ENCODE data around the gene MALT1.
A peak's percentile ranks its signal among the peaks of the same experiment; 100 is the strongest.
"Not testable (repeated sequence)": the region's sequence is repeated elsewhere in the genome, so short reads cannot be mapped to it uniquely, and the experiment has no call there.

The MALT1 gene

DNA sequence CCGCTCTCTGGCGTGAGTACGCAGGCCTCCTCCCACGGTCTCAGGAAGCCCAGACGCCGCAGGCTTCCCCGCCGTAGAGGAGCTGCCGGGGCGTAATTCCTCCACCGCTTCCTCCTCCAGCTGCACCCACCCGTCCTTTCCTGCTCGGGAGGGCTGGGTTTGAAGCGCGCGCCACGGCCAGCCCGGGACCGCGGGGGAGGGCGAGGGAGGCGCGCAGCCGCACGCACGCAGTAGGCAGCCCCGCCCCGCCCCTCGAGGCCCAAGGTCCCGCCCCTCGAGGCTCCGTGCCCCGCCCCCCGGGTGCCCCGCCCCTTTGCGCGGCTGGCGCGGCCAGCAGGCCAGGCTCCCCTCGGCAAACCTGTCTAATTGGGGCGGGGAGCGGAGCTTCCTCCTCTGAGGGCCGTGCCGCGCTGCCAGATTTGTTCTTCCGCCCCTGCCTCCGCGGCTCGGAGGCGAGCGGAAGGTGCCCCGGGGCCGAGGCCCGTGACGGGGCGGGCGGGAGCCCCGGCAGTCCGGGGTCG is at the start of gene MALT1:
TSS of gene MALT1 (plus strand) at position 355 of the 521 bp plus-strand sequence. CDS start 179 bp downstream, outside the sequence.
- peak; percentile 80 for DNase-seq (ENCODE audit: low spot score)

- no peak for DNase-seq (ENCODE audit: low spot score)
Measured at GRCh38 chr18:58624011-58624410, 47.3 kb upstream of the MALT1 start.

GRCh38 chr18:58625839-58626238 is 45.4 kb upstream of the MALT1 start:
- no peak for DNase-seq (ENCODE audit: low spot score)

DNA sequence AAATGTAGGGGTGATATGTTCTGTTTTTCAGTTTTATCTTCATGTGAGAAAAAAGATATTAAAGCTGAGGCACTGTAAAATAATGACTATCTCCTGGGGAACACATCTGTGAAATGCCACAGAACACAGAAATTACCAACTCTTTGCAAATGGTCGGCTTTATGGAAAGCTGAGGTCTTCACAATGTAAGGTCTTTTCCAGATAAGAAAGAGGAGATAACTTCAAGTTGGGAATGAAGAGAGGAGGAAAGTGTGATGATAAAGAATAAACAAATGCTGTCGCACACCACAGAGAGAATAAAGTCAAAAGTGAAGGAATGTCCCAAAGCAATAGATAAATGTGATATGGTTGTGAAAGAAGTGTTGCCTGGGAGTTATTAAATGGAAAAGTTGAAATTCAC is 41.2 kb upstream of the MALT1 start:
- no peak for DNase-seq (ENCODE audit: low spot score)

- DNase-seq (ENCODE audit: low spot score) = no peak
Measured at GRCh38 chr18:58631301-58631700, 40.0 kb upstream of the MALT1 start.

DNA sequence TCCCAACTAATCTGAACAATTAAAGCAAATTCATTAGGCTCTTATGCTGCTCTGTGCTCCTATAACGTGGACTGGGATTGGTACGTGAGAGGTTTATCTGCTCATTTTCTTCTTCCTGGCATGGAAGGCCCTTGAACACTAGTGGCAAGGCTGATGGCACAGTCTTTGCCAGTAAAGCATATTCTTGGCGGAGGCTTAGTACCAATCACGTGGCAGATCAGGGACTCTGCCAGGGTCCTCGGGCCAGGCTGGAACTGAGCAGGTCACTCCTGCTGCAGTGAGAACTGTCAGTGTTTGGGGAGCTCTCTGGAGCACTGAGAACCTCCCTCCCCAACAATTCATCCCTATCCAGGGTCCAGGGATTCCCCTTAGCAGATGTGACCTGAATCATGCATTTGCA is 38.7 kb upstream of the MALT1 start:
- DNase-seq (ENCODE audit: low spot score) = no peak

- DNase-seq (ENCODE audit: low spot score) = no peak
Measured at GRCh38 chr18:58633874-58634273, 37.4 kb upstream of the MALT1 start.

DNA sequence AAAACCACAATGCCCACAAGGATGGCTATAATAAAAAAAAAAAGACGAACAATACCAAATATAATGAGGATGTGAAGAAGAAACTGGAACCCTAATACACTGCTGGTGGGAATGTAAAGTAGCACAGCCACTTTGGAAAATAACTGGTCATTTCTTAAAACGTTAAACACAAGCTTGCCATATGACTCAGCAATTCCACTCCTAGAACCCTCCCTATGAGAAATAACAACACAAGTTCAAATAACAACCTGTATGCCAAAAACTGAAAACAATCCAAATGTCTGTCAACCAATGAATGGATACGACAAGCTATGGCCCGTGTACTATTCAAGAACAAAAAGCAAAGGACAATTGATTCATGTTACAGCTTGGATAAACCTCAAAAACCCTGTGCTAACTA is 35.4 kb upstream of the MALT1 start:
- no peak for DNase-seq (ENCODE audit: low spot score)

DNA sequence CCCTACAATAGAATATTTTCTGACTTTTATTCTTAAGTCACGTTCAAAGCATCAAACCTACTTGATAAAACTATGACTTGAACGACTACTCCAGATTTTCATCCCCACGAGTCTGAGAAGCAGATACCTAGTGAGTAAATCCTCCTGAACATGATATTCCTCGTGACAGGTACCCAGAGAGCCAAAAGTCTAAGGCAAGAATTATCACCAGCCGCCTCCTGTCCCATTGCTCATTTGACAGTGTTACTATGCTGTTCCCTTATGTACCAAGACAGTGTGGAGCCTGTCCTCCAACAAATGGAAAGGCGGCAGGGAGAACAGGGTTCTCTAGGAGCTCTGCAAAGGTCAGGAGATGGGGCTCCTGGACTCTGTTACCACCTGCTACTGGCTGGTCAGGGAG is 34.1 kb upstream of the MALT1 start:
- DNase-seq (ENCODE audit: low spot score) = no peak

- DNase-seq (ENCODE audit: low spot score) = no peak
Measured at GRCh38 chr18:58637946-58638345, 33.3 kb upstream of the MALT1 start.

DNA sequence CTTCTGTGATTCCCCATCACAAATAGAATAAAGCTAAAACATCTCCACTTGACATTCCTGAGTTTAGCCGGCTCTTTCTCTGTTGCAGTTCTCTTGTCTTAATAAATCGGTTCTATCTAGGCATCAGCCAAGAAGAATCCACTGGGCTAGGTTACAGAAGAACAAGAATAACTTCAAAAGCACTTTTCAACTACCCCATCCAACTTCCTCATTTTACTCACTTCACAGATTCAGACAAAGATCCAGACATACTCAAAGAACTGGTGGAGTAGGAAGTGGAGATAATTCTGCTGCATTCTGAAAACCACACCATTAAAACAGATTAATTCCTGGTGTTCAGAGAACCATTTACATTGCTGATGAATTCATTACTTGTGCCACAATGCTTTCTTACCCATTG is 32.8 kb upstream of the MALT1 start:
- no peak for DNase-seq (ENCODE audit: low spot score)

DNA sequence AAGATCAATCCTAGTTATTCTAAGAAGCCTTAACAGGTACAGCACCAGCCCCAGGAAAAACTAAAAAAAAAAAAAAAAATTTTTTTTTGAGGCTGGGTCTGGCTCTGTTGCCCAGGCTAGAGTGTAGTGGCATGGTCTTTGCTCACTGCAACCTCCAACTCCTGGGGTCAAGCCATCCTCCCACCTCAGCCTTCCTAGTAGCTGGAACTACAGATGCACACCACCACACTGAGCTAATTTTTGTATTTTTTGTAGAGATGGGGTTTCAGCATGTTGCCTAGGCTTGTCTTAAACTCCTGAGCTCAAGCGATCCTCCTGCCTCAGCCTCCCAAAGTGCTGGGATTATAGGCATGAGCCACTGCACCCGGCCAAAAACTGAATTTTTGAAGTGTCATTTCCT is 32.0 kb upstream of the MALT1 start:
- DNase-seq (ENCODE audit: low spot score) = no peak

GRCh38 chr18:58639751-58640427 is 31.4 kb upstream of the MALT1 start:
- no peak for DNase-seq (ENCODE audit: low spot score)

GRCh38 chr18:58640428-58640805 is 30.8 kb upstream of the MALT1 start:
- DNase-seq (ENCODE audit: low spot score) = no peak

DNA sequence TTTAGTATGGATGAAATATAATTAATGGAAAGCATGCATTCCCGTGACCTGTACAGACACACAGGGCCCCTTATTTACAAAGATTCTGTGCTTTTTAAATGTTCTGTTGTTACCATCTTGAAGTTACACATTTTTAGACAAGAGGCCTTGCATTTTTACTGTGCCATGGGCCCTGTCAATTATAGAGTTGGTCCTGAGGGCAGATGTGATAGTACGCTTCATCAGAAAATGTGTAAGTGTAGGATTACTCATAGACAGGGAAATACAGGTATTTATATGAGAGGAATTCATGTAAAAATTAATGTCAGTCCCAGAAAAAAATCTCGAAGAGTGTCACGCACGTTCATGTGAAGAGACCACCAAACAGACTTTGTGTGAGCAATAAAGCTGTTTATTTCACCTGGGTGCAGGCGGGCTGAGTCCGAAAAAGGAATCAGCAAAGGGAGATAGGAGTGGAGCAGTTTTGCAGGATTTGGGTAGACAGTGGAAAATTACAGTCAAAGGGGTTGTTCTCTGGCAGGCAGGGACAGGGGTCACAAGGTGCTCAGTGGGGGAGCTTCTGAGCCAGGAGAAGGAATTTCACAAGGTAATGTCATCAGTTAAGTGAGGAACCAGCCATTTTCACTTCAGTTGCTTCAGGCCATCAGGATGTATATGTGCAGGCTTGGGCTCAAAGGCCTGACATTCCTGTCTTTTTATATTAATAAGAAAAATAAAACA is 30.2 kb upstream of the MALT1 start:
- no peak for DNase-seq (ENCODE audit: low spot score)

DNA sequence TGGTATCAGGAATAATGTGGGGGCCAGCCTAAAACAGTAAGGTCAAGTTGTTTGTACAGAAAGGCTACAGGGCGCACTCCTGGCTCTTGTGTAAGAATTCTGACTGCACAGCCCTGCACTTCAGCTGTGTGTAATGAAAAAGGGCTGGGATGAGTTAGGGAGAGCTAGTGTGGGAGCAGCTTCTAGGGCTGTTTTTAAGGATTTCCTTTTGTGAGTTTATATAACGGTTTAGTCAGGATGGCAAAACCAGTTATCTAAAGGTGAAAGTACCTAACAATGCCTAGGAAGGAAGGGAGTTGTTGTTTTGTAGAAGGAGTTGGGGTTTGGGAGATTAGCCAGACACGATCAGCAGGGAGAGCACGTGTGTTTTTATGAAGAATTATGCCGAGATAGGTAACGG is 27.7 kb upstream of the MALT1 start:
- DNase-seq (ENCODE audit: low spot score) = not testable (repeated sequence)

- DNase-seq (ENCODE audit: low spot score) = no peak
Measured at GRCh38 chr18:58645398-58645797, 25.9 kb upstream of the MALT1 start.

- DNase-seq (ENCODE audit: low spot score) = no peak
Measured at GRCh38 chr18:58646334-58646862, 24.9 kb upstream of the MALT1 start.

DNA sequence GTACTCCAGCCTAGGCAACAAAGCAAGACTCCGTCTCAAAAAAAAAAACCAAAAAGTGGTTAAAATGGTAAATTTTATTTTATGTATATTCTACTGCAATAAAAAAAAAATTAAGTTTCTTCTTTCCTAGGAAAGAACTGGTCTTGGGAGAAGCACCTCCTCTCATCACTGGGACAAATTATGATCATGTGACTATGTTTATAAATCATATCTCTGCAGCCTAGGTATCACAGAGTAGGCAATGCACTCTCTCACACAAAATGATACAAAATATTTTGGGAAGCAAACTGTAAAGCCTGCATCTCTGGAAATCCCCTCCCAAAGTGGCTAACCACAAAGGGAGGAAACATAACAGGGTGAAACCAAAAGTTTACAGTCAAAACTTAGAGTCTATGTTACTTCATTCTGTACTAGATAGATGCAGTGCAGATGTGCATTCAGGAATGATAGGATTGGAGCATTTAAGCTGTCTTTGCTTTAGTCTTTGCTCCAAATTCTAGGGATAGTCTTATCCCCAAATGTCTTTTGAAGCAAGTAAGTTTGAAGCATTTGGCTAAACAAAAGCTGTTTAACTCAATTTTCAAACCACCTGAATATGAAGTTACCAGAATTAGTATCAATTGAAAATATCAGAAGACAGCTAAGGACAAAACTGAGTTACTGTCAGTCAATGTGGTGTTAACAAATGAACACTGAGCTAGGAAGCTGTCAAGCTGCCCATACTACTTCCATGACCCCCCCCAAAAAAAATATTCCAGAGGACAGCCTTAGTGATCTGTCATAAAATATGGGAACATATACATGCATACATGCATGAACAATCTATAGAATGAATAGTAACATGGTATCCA is 21.1 kb upstream of the MALT1 start:
- DNase-seq (ENCODE audit: low spot score) = no peak

- DNase-seq (ENCODE audit: low spot score) = not testable (repeated sequence)
Measured at GRCh38 chr18:58650830-58651229, 20.4 kb upstream of the MALT1 start.

GRCh38 chr18:58653144-58653722 is 18.0 kb upstream of the MALT1 start:
- not testable (repeated sequence) for DNase-seq (ENCODE audit: low spot score)
